GM18505 (cell line): ENCODE results near the gene PPM1L.
"Not testable (repeated sequence)": the region's sequence is repeated elsewhere in the genome, so short reads cannot be mapped to it uniquely, and the experiment has no call there.

Experiments
- ATAC-seq: cut with Tn5 transposase; IDR thresholded peaks from one replicate; pipeline ENCODE4 v1.9.1; 2021; ENCODE audit not compliant: unreplicated experiment
- POLR2A ChIP-seq: IDR thresholded peaks from 4 replicates; pipeline ENCODE4 v1.6.1; 2011; ENCODE audit warnings: borderline replicate concordance; ENCODE audit not compliant: insufficient read depth, insufficient read length; ENCODE audit errors: extremely low read depth

The PPM1L gene

DNA sequence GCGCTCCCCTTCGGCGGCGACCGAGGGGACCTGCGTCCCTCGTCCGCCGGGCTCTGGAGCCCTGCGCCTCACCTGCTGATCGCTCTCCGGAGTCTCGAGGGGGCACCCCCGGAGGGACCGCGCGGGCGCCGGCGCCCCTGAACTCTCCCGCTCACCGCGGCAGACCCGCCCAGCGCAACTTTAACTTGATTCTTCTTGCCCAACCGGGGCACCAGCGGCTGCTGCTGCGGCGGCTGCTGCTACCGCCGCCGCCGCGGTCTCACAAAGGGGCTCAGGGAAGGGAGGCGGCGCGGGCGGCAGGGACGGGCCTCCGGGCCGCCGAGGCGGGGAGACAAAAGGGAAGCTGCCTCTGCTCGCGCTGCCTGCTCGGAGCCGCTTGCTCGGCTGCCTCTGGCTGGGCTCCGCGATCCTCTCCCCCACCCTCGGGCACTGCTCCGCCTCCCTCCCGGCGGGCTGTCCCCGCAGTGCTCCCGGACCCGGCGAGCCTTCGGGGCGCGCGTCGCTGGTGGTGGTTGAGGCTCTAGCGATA, at the start of gene PPM1L:
Gene PPM1L (plus strand): TSS at position 456 of the 529 bp plus-strand sequence.
- peak; percentile 45 for ATAC-seq
- no peak for TF ChIP-seq POLR2A

DNA sequence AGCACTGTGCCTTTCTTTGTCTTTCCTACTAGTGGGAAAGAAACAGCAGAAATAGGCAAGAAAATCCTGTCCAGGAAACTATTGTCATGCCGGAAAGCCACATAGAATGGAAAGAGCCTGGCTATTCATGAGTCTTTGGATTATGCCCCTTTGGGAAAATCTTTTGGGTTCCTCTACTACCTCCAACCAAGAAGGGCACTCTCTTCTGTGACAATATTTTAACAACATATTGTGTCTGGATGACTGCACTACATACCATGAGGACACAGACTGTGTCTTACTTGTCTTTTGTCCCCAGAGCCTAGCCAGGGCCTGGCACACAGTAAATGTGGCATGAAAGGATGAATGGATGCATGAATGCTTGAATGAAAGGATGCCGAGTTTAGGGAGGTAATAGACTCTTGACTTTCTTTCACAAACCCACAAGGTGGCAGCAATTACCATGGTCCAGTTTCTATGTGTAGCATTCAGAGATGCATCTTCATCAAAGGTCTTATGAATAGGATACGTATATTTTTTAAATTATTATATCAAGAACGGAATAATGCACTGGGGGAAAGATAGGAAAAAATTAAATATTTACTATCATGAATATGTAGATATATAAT, 48.7 kb upstream of the PPM1L start:
- TF ChIP-seq POLR2A: no peak
- peak; percentile 59 for ATAC-seq

DNA sequence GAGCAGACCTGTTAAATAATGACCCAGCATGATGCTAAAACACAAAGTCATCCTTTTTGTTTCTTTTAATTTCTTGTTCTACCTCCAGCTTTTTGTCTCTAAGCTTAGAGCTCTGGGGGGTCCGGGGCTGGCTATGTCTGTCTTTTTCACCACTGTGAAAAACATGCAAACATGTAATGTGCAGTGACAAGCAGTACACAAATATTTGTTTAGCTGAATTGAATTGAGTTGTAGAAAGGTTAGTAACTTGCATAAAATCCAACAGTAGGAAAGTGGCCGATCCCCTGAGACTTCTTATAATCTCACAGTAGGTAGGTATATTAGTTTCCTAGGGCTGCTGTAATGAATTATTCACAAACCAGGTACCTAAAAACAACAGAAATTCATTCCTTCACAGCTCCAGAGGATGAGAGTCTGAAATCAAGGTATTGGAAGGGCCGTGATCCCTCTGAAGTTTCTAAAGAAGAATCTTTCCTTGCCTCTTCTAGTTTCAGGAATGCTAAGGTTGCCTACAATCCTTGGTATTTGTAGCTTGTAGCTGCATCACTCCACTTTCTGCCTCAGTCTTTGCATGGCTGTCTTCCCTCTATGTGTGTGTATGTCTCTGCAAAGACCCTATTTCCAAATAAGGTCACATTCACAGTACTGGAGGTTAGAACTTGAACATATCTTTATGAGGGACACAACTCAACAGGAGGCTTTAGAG, 46.4 kb upstream of the PPM1L start:
- no peak for ATAC-seq
- no peak for TF ChIP-seq POLR2A

DNA sequence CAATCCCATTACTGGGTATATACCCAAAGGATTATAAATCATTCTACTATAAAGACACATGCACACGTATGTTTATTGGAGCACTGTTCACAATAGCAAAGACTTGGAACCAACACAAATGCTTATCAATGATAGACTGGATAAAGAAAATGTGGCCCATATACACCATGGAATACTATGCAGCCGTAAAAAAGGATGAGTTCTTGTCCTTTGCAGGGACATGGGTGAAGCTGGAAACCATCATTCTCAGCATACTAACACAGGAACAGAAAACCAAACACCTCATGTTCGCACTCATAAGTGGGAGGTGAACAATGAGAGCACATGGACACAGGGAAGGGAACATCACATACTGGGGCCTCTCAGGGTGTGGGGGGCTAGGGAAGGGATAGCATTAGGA, 42.9 kb upstream of the PPM1L start:
- ATAC-seq: not testable (repeated sequence)

DNA sequence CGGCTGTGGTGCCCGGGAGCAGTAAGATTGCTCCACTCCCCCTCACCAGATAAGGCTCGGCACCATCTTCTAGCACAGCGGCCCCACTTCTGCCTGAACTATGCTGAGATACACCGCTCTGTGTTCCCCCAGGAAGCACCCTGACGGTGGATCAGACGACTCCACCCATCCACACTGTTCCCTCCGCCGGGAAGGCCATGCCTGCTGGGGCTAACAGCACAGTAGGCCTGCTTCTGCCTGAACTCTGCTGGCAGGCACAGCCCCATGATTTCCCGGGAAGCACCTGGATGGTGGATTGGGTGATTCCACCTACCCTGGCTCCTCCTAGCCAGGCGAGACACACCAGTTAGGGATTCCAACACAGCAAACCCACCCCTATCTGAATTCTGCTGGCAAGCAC, 36.3 kb upstream of the PPM1L start:
- no peak for TF ChIP-seq POLR2A
- no peak for ATAC-seq

DNA sequence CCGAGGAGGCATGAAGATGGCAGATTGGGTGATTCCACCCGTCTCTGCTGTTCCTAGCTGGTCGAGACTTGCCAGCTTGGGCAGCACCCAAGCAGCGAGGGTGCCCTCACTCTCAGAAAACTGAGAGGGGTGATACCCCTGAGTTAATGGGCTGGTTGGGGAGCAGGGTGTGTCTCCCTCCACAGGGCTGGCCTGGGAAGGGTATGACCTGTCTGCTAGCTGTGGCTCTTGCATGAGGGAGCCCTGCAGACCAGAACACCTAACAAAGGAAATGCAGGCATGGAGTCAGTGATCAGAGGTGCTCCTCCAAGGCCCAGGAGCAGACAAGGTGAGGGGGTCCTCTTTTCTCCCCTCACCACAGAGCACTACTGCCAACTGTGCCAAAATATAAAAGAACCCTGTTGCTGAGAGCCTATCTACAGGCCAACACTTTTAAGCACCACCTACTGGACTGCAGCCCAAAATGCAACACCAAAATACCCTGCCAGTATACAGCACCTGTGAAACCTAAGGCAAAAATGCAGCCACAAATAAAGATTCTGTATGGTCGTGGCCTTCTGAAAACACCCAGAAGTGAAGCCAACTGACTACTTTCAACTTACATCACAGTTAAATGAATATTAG, 35.8 kb upstream of the PPM1L start:
- ATAC-seq: no peak
- no peak for TF ChIP-seq POLR2A

DNA sequence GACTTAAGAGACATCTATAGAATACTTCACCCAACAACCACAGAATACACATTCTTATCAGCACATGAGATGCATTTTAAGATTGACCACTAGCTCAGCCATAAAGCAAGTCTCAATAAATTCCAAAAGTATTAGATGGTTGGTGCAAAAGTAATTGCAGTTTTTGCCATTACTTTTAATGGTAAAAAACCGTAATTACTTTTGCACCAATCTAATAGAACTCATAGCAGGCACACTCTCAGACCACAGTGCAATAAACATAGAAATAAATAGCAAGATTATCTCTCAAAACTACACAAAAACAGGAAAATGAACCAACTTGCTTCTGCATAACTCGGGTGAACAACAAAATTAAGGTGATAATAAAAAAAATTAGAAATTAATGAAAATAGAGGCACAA, 33.7 kb upstream of the PPM1L start:
- no peak for TF ChIP-seq POLR2A
- no peak for ATAC-seq

DNA sequence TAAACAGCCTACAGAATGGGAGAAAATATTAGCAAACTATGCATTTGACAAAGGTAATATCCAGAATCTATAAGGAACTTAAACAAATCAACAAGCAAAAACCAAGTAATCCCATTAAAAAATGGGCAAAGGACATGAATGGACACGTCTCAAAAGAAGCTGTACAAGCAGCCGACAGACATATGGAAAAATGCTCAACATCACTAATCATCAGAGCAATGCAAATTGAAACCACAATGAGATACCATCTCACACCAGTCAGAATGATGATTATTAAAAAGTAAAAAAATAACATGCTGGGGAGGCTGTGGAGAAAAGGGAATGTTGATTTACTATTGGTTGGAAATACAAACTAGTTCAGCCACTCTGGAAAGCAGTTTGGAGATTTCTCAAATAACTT, 30.7 kb upstream of the PPM1L start:
- TF ChIP-seq POLR2A: no peak
- ATAC-seq: no peak

DNA sequence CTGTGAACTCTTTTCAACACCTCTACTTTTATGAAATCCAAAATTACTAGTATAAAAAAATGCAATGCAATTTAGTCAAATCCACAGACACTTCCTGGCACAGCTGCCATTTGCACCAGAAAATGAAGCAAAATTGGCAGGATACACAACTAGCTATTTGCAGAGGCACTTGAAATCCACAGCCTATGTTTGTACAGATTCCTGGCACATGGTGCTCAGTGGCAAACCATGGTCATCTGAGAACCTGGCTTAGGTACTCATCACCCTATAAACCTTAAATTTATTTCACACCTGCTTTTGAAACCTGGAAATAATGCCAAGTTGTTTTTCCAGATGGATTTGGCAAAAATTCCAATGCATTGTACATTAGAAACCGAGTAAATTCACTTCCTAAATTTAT, 20.2 kb upstream of the PPM1L start:
- no peak for ATAC-seq
- no peak for TF ChIP-seq POLR2A

DNA sequence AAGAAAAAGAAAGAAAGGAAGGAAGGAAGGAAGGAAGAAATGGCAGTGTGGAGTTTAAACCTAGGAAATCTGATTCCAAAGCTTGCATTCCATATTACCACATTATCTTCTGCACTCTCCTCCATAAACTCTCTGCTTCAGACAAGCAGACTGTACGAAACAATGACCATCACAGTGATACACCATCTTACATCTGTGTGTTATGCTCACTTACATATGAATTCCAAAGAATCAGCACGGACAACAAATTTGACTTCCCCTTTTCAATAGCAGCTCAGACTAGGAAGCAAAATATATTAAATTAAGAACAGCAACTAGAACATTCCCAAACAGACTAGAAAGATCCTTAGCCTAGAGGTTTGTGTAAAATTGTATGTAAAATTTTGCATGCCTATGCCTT, 18.0 kb upstream of the PPM1L start:
- no peak for TF ChIP-seq POLR2A
- no peak for ATAC-seq

DNA sequence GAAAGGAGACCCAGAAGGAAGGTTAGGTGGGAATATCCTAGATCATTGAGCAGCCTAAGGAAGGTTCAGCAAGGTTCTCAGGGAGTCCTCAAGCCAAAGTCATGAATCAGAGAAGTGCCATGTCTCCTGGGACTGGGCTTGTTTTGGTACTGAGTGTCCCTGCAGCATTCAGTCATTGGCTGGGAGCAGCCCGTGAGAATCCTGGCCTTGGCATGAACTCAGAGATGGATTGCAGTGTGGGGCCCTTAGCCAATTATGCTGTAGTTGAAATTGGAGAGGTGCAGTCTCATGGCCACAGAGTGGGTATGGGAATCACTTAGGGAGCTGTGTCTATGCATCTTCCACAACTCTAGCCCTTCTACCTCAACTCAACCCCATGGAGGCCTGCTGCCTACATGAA, 17.0 kb upstream of the PPM1L start:
- no peak for TF ChIP-seq POLR2A

DNA sequence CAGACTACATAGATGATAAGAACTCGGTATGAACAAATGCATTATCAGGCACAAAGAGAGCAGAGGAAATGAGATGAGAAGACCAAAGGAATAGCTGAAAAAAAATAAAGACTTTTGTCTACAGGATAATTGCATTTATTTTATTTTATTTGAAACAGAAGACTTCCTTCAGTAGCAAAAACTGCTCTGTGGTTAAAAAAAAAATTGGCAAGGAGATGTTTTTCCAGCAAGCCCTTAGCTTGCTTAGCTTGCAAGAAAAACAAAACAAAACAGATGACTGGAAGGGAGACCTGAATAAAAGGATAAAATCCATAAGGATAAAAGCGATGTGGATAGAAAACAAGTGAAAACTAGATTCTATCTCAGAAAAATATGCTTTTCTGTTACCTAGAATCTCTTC, 9.1 kb upstream of the PPM1L start:
- TF ChIP-seq POLR2A: no peak
- ATAC-seq: no peak

More for the DNA sequence above, 17.0 kb upstream of the PPM1L start:
- no peak for ATAC-seq

DNA sequence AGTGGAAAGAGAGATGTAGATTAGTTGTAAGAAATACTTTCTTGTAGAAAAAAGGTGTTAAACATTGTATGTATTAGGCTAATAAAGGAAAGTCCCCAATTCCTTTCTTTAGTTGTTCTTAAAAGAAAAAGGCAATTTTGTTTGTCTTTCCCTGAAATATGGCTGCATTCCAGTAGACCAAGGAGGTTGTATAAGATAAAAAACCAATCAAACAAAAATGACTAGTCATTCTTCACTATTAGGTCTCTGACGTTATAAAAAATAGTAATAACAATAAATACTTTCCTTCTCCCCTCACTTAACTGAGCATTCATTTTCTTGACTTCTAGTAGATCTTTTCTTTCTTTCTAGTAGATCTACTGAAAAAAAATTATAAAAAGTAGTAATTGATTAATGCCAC, 8.6 kb upstream of the PPM1L start:
- TF ChIP-seq POLR2A: no peak
- no peak for ATAC-seq

DNA sequence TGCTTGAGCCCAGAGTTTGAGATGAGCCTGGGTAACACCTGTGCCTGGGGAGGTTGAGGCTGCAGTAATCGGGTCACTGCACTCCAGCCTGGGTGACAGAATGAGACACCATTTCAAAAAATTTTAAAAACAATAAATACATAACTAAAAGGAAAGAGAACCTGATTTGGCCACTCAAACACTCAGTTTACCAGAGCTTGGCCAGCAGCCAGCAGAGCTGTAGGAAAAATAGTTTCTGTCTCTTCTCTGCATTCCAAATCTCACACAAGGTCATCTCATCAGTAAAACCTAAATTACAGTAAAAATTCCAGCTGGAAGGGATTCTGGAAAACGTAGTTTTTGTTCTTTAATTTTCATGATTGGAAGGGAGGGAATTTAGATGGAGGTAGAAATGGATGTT, 7.8 kb upstream of the PPM1L start:
- no peak for TF ChIP-seq POLR2A
- ATAC-seq: no peak

DNA sequence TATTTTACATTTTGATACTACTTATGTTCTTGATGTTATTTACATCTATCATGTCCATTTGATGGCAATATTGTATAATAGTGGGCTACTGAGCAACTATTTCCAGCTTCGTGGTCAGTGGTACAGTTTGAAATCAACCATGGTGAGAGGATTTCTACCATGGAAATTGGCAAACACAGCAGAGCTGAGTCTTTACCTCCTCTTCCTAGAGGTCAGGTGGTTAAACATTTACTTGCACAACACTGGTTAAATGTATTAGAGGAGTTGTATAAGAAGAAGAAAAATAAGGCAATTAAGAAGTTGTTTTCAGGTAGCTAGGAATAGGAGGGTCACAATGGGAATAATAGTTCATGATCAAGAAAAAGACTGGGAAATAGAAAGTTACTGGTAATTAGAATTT, 7.2 kb upstream of the PPM1L start:
- TF ChIP-seq POLR2A: no peak
- ATAC-seq: no peak

DNA sequence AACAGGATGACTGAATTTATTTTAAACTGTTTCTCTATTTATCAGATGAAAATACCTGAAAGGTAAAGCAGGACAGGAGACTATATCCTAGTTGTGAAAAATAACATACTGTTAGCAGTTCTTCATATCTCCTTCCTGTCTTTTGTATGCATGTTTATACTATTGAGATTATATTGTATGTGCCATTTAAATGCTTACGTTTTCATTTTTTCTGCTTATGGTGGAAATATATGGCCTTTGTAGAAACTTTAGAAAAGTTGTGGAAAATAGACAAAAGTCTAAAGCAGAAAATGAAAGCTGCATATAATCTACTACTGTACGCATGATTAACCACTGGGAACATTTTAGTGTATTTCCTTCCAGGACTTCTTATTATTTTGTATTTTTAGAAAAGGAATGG, 2.1 kb upstream of the PPM1L start:
- ATAC-seq: no peak

More for the DNA sequence above, 2.1 kb upstream of the PPM1L start:
- TF ChIP-seq POLR2A: no peak
